MM.1S (cell line): ENCODE data around the gene SLC24A4.
A peak's percentile ranks its signal among the peaks of the same experiment; 100 is the strongest.

Experiments used
- DNase-seq: peaks from one replicate; pipeline ENCODE4 v3.0.0-alpha.2; 2015
- H2AFZ ChIP-seq: fragments of 300-600 bp; sonication (generic); 2 replicates; pipeline ENCODE4 v1.6.0; 2016; ENCODE audit warnings: antibody characterized with exemption, low read length
- H3F3A ChIP-seq: fragments of 300-600 bp; sonication (generic); 2 replicates; pipeline ENCODE4 v1.6.1; 2016; ENCODE audit warnings: mild to moderate bottlenecking, antibody characterized with exemption, low read length, moderate library complexity, mixed read lengths; ENCODE audit not compliant: insufficient read depth
- H3K27ac ChIP-seq: fragments of 300-600 bp; sonication (generic); 2 replicates; pipeline ENCODE4 v1.5.1; 2016; ENCODE audit warnings: mild to moderate bottlenecking, low read length
- H3K27me3 ChIP-seq: fragments of 300-600 bp; sonication (generic); replicated peaks from 2 replicates; pipeline ENCODE4 v1.6.0; 2016; ENCODE audit warnings: low read length; ENCODE audit not compliant: insufficient read depth
- H3K36me3 ChIP-seq: fragments of 300-600 bp; sonication (generic); replicated peaks from 2 replicates; pipeline ENCODE4 v1.6.1; 2016; ENCODE audit warnings: mild to moderate bottlenecking, low read length, mixed read lengths; ENCODE audit not compliant: insufficient read depth
- H3K4me1 ChIP-seq: fragments of 300-600 bp; sonication (generic); 2 replicates; pipeline ENCODE4 v1.6.1; 2016; ENCODE audit warnings: low read length, mixed read lengths
- H3K4me2 ChIP-seq: fragments of 300-600 bp; sonication (generic); 2 replicates; pipeline ENCODE4 v1.6.0; 2016; ENCODE audit warnings: low read depth, low read length
- H3K4me3 ChIP-seq: fragments of 300-600 bp; sonication (generic); 2 replicates; pipeline ENCODE4 v1.5.1; 2016; ENCODE audit warnings: low read length, mixed read lengths
- H3K79me2 ChIP-seq: fragments of 300-600 bp; sonication (generic); 2 replicates; pipeline ENCODE4 v1.6.1; 2016; ENCODE audit warnings: mixed run types, low read length, mixed read lengths
- H3K9ac ChIP-seq: fragments of 300-600 bp; sonication (generic); 2 replicates; pipeline ENCODE4 v1.6.1; 2016; ENCODE audit warnings: low read length, mixed read lengths
- H3K9me2 ChIP-seq: fragments of 300-600 bp; sonication (generic); replicated peaks from 2 replicates; pipeline ENCODE4 v1.6.1; 2016; ENCODE audit warnings: mild to moderate bottlenecking, low read length, mixed read lengths; ENCODE audit not compliant: insufficient read depth
- H3K9me3 ChIP-seq: fragments of 300-600 bp; sonication (generic); replicated peaks from 2 replicates; pipeline ENCODE4 v1.6.1; 2016; ENCODE audit warnings: mild to moderate bottlenecking, low read length, mixed read lengths; ENCODE audit not compliant: insufficient read depth
- H4K20me1 ChIP-seq: fragments of 300-600 bp; sonication (generic); 2 replicates; pipeline ENCODE4 v1.6.1; 2016; ENCODE audit warnings: mild to moderate bottlenecking, low read length, moderate library complexity, mixed read lengths; ENCODE audit not compliant: insufficient read depth
- EZH2 ChIP-seq: fragments of 300-600 bp; sonication (generic); optimal IDR thresholded peaks from 2 replicates; pipeline ENCODE3; 2017; ENCODE audit warnings: low read depth, mild to moderate bottlenecking, antibody characterized with exemption, low read length, mixed read lengths
- EZH2phosphoT487 ChIP-seq: fragments of 300-600 bp; sonication (generic); IDR thresholded peaks from 2 replicates; pipeline ENCODE4 v1.6.1; 2018; ENCODE audit warnings: antibody characterized with exemption, low read length
- TF ChIP-seq, protein P1 (sequence below): fragments of 300-600 bp; sonication (generic); IDR thresholded peaks from 2 replicates; pipeline ENCODE4 v1.5.1; 2016; ENCODE audit warnings: antibody characterized with exemption, low read length, mixed read lengths

SLC24A4 gene

DNA sequence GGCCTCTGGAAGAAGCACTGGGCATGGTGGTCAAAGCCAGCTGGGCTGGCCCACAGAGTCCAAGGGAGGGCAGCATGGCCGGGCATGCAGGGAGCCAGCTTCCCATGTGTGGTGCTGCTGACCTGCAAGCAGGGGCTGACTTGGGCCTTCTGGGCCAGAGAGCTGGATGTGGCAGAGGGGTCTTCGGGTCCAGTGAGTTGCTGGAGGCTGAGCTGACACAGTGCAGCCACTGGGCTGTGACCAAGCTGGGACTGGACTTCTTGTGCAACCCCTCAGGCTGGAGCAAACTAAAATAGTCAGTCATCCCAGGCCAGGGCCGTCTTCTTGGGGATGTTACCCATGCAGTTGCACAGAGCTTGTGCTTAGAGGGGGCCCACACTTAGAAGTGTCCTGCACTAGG lies 183.3 kb downstream of the SLC24A4 start:
- Histone ChIP-seq H3K9ac (no peak overlapping the region), H3K4me2 (no peak overlapping the region)

DNA sequence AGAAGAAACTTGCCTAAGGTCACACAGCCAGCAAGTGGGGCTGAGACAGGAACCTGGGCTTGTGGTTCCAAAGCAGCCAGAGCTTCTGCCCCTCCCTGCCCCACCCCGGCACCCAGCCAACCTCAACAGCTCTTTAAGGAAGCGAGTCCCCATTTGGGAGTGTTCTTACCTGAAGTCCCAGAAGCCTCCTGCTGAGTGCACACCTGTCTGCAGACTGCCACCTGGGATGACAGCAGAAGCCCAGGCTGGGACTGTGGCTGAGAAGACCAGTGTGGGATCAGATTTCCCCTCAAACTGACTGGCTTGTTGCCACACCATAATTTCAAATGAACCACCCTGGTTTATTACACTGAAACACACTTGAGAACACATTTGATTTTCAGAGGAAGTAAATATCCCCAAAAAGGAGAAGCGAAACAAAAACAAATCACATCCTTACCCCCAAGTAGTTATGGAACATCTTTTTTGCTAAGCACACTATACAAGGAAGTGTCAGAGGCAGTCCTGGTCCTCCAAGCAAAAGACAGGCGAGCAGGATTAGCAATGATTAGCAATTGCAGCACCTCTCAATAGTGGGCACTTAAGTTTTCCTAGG lies 184.3 kb downstream of the SLC24A4 start:
- no peak overlapping the region; the same call in 1 of the 2 replicates for H3K27ac ChIP-seq

More for the DNA sequence above, 183.3 kb downstream of the SLC24A4 start:
- Histone ChIP-seq H2AFZ (no peak overlapping the region), H4K20me1 (no peaks in the 10 kb centered on the region), H3K9me2 (no peaks in the 10 kb centered on the region), H3K27ac (no peak overlapping the region), H3K4me1 (0 out of 2 replicates have a peak, but pooled peaks cover 7% of the 10 kb centered on the region), H3K4me3 (no peak overlapping the region), H3K36me3 (no peaks in the 10 kb centered on the region), H3K79me2 (no peaks in the 10 kb centered on the region), H3F3A (no peaks in the 10 kb centered on the region), H3K9me3 (no peaks in the 10 kb centered on the region), H3K27me3 (no peaks in the 10 kb centered on the region)
- no peak for DNase-seq
- TF ChIP-seq EZH2phosphoT487 (no peak), EZH2 (no peak)
- TF ChIP-seq, protein P1, sequence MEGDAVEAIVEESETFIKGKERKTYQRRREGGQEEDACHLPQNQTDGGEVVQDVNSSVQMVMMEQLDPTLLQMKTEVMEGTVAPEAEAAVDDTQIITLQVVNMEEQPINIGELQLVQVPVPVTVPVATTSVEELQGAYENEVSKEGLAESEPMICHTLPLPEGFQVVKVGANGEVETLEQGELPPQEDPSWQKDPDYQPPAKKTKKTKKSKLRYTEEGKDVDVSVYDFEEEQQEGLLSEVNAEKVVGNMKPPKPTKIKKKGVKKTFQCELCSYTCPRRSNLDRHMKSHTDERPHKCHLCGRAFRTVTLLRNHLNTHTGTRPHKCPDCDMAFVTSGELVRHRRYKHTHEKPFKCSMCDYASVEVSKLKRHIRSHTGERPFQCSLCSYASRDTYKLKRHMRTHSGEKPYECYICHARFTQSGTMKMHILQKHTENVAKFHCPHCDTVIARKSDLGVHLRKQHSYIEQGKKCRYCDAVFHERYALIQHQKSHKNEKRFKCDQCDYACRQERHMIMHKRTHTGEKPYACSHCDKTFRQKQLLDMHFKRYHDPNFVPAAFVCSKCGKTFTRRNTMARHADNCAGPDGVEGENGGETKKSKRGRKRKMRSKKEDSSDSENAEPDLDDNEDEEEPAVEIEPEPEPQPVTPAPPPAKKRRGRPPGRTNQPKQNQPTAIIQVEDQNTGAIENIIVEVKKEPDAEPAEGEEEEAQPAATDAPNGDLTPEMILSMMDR, result no peak

DNA sequence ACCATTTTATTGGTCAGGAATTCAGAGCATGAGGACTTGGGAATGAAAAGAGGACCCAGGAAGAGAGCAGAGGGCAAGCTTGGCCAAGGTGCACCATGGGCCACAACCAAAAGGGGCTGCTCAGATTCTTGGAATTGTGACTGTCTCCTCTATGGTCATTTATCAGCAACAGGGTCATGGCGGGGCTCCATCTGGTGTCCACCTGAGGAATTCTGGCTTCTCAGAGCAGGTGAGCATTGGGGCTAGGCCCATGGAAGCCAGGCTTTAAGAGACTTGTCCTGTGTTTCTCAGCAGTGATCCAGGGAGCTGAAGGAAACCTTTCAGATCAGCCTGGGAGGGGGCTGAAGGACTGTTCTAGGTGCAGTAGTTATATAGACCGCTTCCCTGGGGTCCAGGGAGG lies 188.0 kb downstream of the SLC24A4 start:
- Histone ChIP-seq H3K79me2 (no peaks in the 10 kb centered on the region), H3K9me2 (no peaks in the 10 kb centered on the region), H3K9me3 (no peaks in the 10 kb centered on the region), H3K4me1 (0 out of 2 replicates have a peak, but pooled peaks cover 7% of the 10 kb centered on the region), H3K27ac (no peak overlapping the region), H3F3A (no peaks in the 10 kb centered on the region), H3K4me3 (no peak overlapping the region), H4K20me1 (no peaks in the 10 kb centered on the region), H3K36me3 (no peaks in the 10 kb centered on the region), H2AFZ (no peak overlapping the region), H3K9ac (no peak overlapping the region), H3K4me2 (no peak overlapping the region), H3K27me3 (peaks cover 11% of the 10 kb centered on the region)
- TF ChIP-seq EZH2phosphoT487 (no peak), EZH2 (no peak)
- TF ChIP-seq, protein P1, result no peak
- DNase-seq, result no peak

More for the DNA sequence above, 184.3 kb downstream of the SLC24A4 start:
- Histone ChIP-seq H3K4me2 (no peak overlapping the region), H3K9me2 (no peaks in the 10 kb centered on the region), H3F3A (no peaks in the 10 kb centered on the region), H3K79me2 (no peaks in the 10 kb centered on the region), H4K20me1 (no peaks in the 10 kb centered on the region), H3K4me3 (no peak overlapping the region), H2AFZ (no peak overlapping the region), H3K27me3 (no peaks in the 10 kb centered on the region), H3K9ac (no peak overlapping the region), H3K4me1 (0 out of 2 replicates have a peak, but pooled peaks cover 7% of the 10 kb centered on the region), H3K9me3 (no peaks in the 10 kb centered on the region), H3K36me3 (no peaks in the 10 kb centered on the region)
- DNase-seq, result peak; percentile 9
- no peak for TF ChIP-seq EZH2phosphoT487
- no peak for TF ChIP-seq EZH2
- TF ChIP-seq, protein P1, result no peak
